Urinary bladder (tissue), 4 donors: Measurements from ENCODE around the gene ZP3. TPM values are rescaled to one million over a fixed set of nuclear protein-coding genes. Genes with fewer than 3 reads are reported as not detected.
"Not testable (repeated sequence)": the region's sequence is repeated elsewhere in the genome, so short reads cannot be mapped to it uniquely, and the experiment has no call there.

Experiments
- DNase-seq: peaks from one replicate; pipeline ENCODE4 v3.0.0-alpha.2; 2015; ENCODE audit errors: extremely low spot score
- H3K27ac ChIP-seq: one replicate; pipeline ENCODE4 v1.5.1; 2013; ENCODE audit warnings: low read depth, mild to moderate bottlenecking, moderate library complexity
- H3K36me3 ChIP-seq: one replicate; pipeline ENCODE4 v1.6.1; 2013; ENCODE audit warnings: mild to moderate bottlenecking, moderate library complexity; ENCODE audit not compliant: insufficient read depth
- H3K4me1 ChIP-seq: one replicate; pipeline ENCODE4 v1.6.1; 2013; ENCODE audit warnings: mild to moderate bottlenecking, moderate library complexity; ENCODE audit not compliant: insufficient read depth
- H3K4me3 ChIP-seq: one replicate; pipeline ENCODE4 v1.5.1; 2013; ENCODE audit warnings: low read depth, low read length
- WGBS: extraction: QIAGEN DNeasy Blood & Tissue Kit; methylation state at CpG from one replicate; pipeline ENCODE4 v1.1.7; 2013; 5-methylcytosine and 5-hydroxymethylcytosine counted together
- polyA plus RNA-seq: library from polyadenylated mRNA; stranded (reverse); fragments of 200-250 nt; gene quantifications from one replicate; pipeline ENCODE4 v1.2.3, GENCODE V29; 2013
- total RNA-seq: library from RNA; depleted of rRNA; stranded (reverse); fragments of >200 nt; gene quantifications from one replicate; pipeline ENCODE4 v1.2.3, GENCODE V29; 2014
- donor health status: healthy with polysubstance abuse.
- donor health status: healthy.

ZP3 gene
- 0.42 TPM for total RNA-seq
- polyA plus RNA-seq = 1.1 TPM

DNA sequence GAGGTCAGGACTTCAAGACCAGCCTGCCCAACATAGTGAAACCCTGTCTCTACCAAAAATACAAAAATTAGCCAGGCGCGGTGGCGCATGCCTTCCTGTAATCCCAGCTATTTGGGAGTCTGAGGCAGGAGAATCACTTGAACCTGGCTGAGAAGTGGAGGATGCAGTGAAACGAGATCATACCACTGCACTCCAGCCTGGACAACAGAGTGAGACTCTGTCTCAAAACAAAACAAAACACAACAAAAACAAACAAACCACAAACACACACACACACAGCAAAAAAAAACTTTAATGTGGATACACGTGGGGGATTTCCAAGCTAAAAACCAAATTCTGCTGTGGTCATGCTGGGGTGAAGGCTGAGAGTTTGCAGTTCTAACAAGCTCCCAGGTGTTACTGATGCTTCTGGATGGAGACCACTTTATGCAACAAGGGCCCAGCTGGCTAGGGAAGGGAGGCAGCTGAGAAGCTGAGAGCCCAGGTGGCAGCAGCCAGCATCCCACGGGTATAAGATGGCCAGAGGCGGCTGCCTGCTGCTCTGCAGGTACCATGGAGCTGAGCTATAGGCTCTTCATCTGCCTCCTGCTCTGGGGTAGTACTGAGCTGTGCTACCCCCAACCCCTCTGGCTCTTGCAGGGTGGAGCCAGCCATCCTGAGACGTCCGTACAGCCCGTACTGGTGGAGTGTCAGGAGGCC is at the start of gene ZP3:
TSS of gene ZP3 (plus strand) at position 538 of the 699 bp plus-strand sequence. CDS start at position 553, 15 bp downstream.
- WGBS = 90% methylated on average over 10 of the region's 10 CpGs
- DNase-seq = no peak
- Histone ChIP-seq H3K27ac (no peak within 1 kb of the TSS), H3K36me3 (no peaks in the 10 kb centered on the region), H3K4me1 (no peaks in the 10 kb centered on the region), H3K4me3 (no peak within 1 kb of the TSS)

DNA sequence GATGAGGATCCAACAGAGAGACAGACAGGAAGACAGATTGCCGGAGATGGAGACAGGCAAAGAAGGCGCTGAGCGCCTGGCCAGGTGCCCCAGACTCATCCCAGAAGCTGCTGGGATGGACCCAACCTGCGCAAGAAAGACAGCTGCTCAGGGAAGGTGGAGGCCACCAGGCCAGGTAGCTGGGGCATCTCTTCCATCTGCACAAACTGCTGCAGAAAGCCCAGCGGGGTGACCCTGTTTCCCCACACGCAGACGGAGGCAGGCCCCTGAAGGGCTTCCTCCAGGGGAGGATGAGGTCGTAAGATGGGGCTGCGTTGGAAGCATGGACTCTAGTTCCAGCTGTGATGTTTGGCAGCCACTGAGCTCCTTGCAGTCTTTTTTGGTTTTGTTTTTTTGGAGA is 49.5 kb upstream of the ZP3 start:
- Histone ChIP-seq H3K27ac (no peak overlapping the region), H3K36me3 (no peaks in the 10 kb centered on the region), H3K4me1 (no peaks in the 10 kb centered on the region), H3K4me3 (no peak overlapping the region)
- 82% methylated on average over 9 of the region's 9 CpGs for WGBS
- no peak for DNase-seq

DNA sequence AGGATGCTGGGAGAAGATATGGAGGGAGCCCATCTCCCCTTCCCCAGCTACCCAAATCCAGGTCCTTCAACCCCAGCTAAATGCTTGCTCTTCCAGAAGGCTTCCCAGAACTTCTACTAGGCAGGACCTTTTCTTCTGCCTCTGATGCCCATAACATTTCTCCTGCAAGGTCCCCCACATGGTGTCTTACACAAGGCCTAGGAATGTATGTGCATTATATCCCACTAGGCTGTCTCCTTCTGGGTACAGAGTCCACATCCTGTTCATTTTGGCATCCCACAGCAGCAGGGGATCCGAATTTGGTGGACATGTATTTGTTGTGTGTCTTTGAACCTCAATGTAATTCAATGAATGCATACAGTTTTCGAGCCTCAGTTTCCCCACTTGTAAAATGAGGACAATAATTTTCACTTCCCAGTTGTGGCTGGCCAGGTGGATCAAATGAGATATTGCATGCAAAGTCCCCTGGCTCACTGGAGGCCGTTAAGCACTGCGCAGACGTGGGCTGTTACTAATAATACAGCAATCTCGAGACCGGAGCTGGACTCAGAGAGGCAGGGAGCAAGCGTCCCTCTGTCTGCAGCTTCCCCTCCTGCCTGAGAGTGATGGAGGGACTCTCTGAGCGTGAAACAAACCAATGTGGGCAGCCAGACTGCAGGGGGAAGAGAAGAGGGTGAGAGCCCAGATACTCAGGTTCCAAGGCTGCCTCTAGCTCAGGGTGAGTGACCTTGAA is 47.4 kb upstream of the ZP3 start:
- Histone ChIP-seq H3K4me1 (no peaks in the 10 kb centered on the region), H3K4me3 (no peak overlapping the region), H3K36me3 (no peaks in the 10 kb centered on the region), H3K27ac (no peak overlapping the region)
- no peak for DNase-seq
- 60% methylated on average over 9 of the region's 9 CpGs for WGBS

DNA sequence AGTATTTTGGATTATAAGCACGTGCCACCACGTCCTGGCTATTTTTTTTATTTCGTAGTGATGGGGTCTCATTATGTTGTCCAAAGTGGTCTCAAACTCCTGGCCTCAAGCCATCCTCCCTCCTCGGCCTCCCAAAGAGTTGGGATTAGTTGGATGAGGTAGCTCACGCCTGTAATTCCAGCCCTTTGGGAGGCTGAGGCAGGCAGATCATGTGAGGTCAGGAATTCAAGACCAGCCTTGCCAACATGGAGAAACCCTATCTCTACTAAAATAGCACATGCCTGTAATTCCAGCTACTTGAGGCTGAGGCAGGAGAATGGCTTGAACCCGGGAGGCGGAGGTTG is 44.2 kb upstream of the ZP3 start:
- peak overlapping the region; percentile 29 for H3K4me3 ChIP-seq
- WGBS = 46% methylated on average over 7 of the region's 7 CpGs
- H3K27ac ChIP-seq = peak overlapping the region; percentile 80
- no peaks in the 10 kb centered on the region for H3K4me1 ChIP-seq
- DNase-seq = no peak
- H3K36me3 ChIP-seq = no peaks in the 10 kb centered on the region

DNA sequence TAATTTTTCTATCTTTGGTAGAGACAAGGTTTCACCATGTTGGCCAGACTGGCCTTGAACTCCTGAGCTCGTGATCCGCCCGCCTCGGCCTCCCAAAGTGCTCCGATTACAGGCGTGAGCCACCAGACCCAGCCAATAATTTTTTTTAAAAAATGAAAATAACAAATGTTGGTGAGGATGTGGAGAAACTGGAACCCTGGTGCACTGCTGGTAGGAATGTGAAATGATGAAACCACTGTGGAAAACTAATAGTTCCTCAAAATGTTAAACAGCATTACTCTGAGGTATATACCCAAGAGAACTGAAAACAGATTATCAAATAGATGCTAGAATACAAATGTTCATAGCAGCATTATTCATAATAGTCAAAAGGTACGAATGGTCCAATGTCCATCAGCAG is 42.9 kb upstream of the ZP3 start:
- H3K4me3 ChIP-seq = no peak overlapping the region
- 94% methylated on average over 7 of the region's 7 CpGs for WGBS
- no peaks in the 10 kb centered on the region for H3K36me3 ChIP-seq
- no peaks in the 10 kb centered on the region for H3K4me1 ChIP-seq
- H3K27ac ChIP-seq = no peak overlapping the region
- no peak for DNase-seq

DNA sequence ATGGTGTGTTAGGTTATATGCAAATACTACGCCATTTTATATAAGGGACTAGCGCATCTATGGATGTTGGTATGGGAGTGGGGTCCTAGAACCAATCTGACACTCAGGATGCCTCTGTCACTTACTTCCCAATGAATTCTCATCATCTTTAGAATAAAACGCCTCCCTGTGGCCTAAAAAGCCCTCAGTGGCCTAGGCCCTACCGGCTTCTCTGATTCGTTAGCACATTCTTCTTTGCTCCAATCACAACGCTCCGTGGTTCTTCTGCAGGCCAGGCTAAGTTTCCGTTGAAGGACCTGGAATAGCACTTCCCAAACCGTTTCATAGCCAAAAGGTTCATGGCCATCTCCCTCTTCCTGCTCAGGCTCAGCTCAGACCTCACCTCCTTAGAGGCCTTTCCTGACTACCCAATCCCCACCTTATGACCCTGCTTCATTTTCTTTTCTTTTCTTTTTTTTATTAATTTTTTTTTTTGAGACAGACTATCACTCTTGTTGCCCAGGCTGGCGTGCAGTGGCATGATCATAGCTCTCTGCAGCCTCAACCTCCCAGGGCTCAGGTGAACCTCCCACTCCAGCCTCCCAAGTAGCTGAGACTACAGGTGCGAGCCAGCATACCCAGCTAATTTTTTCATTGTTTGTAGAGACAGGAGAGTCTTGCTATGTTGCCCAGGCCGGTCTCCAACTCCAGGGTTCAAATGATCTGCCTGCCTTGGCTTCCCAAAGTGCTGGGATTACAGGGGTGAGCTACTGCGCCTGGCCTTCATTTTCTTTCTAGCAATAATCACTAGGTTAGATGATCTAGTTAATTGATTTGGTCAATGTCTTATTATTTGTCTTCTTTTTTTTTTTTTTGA is 41.4 kb upstream of the ZP3 start:
- Histone ChIP-seq H3K4me3 (no peak overlapping the region), H3K27ac (no peak overlapping the region), H3K4me1 (no peaks in the 10 kb centered on the region), H3K36me3 (no peaks in the 10 kb centered on the region)
- no peak for DNase-seq
- 75% methylated on average over 13 of the region's 13 CpGs for WGBS

DNA sequence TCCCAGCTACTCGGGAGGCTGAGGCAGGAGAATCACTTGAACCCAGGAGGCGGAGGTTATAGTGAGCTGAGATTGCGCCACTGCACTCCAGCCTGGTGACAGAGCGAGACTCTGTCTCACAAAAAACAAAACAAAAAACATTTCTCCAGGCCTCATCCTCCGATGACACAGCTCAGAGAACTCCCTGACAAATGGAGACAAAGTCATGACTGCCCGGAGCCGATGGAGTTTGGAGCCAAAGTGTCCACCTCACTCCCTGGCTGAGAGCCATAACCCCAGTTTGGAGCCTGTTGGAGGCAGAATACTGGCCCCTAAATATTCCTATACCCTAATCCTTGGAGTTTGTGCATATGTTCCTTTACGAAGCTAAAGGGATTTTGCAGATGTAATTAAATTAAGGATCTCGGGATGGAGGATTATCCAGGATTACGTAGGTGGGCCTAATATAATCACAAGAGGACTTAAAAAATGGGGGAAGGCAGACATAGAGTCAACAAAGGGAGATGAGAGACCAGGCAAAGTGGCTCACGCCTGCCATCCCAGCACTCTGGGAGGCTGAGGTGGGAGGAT is 38.0 kb upstream of the ZP3 start:
- no peak for DNase-seq
- WGBS = 79% methylated on average over 11 of the region's 11 CpGs
- Histone ChIP-seq H3K27ac (no peak overlapping the region), H3K4me3 (no peak overlapping the region), H3K4me1 (no peaks in the 10 kb centered on the region), H3K36me3 (no peaks in the 10 kb centered on the region)

DNA sequence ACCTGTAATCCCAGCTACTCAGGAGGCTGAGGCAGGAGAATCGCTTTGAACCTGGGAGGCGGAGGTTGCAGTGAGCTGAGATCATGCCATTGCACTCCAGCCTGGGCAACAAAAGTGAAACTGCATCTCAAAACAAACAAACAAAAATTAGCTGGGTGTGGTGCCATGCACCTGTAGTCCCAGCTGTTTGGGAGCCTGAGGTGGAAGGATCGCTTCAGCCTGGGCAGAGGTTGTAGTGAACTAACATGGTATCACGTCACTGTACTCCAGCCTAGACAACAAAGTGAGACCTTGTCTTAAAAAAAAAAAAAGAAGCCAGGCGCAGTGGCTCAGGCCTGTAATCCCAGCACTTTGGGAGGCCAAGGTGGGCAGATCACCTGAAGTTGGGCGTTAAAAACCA is 37.0 kb upstream of the ZP3 start:
- not testable (repeated sequence) for DNase-seq, H3K4me1 ChIP-seq, H3K36me3 ChIP-seq, H3K4me3 ChIP-seq, H3K27ac ChIP-seq
- WGBS = 97% methylated on average over 6 of the region's 6 CpGs

DNA sequence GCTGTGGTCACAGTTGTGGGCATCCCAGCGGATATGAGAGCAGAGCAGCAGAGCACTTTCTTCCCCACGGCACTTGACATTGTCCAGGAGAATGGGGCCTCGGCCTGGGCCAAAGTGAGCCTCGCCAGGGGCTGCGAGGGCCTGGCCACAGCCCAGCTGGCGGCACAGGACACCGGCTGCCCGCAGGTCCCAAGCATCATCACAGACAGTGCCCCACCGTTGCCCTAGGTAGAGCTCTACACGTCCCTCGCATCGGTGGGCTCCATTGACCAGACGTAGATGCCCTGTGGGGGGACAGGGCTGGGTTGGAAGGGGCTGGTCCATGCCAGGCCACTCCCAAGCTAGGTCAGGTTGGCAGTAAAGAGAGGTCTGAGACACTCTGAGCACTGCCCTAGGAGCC is 34.7 kb upstream of the ZP3 start:
- no peak for DNase-seq
- Histone ChIP-seq H3K36me3 (no peaks in the 10 kb centered on the region), H3K27ac (no peak overlapping the region), H3K4me1 (no peaks in the 10 kb centered on the region), H3K4me3 (no peak overlapping the region)
- WGBS = 95% methylated on average over 13 of the region's 13 CpGs

DNA sequence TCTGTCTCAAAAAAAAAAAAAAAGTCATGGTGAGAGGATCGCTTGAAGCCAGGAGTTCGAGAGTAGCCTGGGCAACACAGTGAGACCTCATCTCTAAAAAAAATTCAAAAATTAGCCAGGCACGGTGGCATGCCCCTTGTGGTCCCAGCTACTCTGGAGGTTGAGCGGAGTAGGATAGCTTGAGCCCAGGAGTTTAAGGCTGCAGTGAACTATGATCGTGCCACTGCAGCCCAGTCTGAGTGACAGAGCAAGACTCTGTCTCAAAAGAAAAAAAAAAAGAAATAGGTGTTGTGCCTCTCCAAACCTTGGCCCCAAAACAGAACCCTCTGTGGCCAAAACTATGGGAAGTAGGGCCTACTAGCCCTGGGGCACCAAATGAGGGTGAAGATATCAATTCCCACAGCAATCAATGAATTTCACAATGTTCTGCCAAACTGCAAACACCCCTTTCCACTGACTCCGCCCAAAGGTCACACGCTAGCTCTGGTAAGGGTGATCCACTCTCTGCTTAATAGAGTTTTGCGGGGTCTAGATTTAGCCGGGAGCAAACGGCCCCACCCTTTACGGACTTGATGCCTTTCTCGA is 32.1 kb upstream of the ZP3 start:
- H3K4me3 ChIP-seq = peak overlapping the region; percentile 56
- no peak for DNase-seq
- peak overlapping the region; percentile 46 for H3K27ac ChIP-seq
- no peaks in the 10 kb centered on the region for H3K4me1 ChIP-seq
- no peaks in the 10 kb centered on the region for H3K36me3 ChIP-seq
- WGBS = 42% methylated on average over 12 of the region's 12 CpGs

DNA sequence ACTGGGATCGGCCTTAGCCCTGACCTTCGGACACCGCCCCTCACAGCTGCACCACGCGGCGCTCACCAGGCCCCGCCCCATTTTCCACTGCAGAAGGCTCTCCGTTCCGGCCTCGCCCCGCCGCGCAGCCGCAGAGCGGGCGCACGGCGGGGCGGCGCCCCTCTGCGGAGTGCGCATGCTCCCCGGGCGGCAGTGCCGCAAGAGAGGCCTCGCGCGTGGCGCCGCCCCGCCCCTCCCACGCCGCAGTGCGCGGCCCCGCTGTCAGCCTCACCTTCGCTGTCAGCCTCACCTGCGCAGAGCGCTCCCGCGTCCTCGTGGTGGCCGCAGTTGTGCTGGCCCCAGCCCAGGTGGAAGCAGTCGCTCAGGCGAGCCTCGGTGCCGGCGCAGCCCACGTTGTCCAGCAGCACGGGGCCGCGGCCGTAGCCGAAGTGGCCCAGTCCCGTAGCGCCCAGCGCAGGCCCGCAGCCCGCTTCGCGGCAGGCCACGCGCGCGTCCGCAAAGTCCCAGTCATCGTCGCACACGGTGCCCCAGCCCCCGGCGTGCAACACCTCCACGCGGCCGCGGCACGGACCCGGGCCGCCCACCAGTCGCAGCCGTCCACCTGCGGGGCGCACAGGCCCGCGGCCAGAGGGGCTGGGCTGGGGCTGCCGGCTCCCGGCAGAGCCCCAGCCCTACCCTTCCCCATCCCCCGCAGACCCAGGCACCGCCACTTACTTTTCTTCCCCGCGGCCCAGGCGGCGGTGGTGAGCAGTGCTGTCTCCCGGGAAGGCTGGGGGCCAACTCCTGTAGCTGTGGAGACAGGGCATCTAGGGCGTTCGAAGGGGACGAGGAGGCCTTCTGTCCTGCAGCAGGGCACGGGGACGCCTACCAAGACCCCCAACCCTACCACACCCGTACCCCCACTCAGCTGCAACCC is 31.4 kb upstream of the ZP3 start:
- no peaks in the 10 kb centered on the region for H3K4me1 ChIP-seq
- WGBS = 3% methylated on average over 99 of the region's 99 CpGs

DNA sequence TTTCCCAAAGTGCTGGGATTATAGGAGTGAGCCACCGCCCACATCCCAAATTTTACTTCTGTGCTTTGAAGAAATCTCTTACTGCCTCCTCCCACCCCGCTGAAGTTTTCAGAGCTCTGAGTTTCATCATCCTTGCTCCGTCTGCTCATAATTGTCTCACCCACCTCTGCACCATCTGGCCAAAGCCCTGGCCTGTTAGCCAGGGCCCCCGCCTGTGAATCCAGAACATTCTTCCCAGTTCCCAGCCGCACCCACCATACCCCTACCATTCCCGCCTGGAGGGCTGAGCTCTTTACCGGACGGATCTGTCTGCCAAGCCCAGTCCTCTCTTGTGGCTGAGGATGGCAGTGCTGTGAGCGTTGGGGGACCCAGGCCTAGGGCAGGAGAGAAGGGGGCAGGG is 29.8 kb upstream of the ZP3 start:
- Histone ChIP-seq H3K36me3 (no peaks in the 10 kb centered on the region), H3K27ac (no peak overlapping the region), H3K4me3 (no peak overlapping the region), H3K4me1 (no peaks in the 10 kb centered on the region)
- 89% methylated on average over 9 of the region's 9 CpGs for WGBS
- no peak for DNase-seq

More for the DNA sequence above, 31.4 kb upstream of the ZP3 start:
- H3K4me3 ChIP-seq = peak overlapping the region; percentile 56
- peak overlapping the region; percentile 61 for H3K27ac ChIP-seq
- H3K36me3 ChIP-seq = no peaks in the 10 kb centered on the region
- peak; percentile 69 for DNase-seq
